ENCODE measurements around the gene SLC29A1. TPM values are rescaled to one million over a fixed set of nuclear protein-coding genes. Genes with fewer than 3 reads are reported as not detected.

Gene SLC29A1
- polyA plus RNA-seq, 1 experiment, result 34.1 TPM

DNA sequence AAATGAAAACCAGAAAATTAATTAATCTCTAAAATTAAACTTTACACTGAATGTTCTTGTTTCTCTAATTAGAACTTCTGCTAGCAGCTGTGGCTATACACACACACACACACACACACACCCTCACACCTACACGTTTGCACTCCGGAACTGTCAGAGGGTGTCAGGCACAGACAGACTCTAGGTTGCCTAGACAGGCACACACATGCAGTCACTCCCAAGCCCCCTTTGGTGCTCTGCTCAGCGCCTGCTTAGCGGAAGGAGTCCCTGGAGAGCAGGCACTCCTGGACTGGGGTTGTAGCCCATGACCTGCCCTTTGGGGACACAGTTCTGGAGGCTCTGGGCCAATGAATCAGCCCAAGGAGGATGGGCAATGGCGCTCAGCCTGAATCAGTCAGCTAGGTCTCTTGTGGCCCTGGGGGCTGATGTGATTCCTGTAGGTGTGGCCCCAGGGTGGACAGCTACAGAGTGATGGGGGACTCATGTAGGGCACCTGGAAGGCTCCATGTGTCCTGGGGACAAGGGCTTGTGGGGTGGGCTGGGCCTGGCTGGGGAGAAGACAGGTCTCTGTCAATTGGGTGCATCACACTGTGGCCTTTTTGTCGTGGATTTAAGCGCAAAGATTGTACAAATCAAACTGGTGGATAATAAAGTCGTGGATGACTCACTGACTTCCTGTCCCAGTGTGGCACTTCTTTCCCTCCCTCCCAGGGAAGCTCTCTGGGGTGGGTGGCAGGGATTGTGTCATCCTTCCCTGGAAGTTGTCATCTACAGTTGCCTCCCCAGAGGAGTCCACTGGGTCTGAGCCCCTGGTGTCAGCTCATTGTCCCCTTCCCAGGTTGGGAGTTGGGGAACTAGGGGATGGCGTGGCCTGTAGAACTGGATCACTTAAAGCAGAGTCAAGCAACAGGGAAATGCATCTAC lies 55.6 kb downstream of the SLC29A1 start:
- ChIA-PET POLR2A (no interaction called here), CTCF (interaction anchor here (1.1 to 3.1 kb wide), 3 partner anchors 10 to 59 kb away, joined by 4 to 16 read pairs (median 6); no protein-coding TSS in a partner anchor)
- no peak for DNase-seq (ENCODE audit: low read depth)
- TF ChIP-seq, protein P1, sequence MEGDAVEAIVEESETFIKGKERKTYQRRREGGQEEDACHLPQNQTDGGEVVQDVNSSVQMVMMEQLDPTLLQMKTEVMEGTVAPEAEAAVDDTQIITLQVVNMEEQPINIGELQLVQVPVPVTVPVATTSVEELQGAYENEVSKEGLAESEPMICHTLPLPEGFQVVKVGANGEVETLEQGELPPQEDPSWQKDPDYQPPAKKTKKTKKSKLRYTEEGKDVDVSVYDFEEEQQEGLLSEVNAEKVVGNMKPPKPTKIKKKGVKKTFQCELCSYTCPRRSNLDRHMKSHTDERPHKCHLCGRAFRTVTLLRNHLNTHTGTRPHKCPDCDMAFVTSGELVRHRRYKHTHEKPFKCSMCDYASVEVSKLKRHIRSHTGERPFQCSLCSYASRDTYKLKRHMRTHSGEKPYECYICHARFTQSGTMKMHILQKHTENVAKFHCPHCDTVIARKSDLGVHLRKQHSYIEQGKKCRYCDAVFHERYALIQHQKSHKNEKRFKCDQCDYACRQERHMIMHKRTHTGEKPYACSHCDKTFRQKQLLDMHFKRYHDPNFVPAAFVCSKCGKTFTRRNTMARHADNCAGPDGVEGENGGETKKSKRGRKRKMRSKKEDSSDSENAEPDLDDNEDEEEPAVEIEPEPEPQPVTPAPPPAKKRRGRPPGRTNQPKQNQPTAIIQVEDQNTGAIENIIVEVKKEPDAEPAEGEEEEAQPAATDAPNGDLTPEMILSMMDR (IDR thresholded peaks at IDR 0.05; ENCODE audit: insufficient read depth, low read depth, low read length), result no peak
- H3K36me3 ChIP-seq (ENCODE audit: control insufficient read depth, insufficient read depth, low read length), result no peaks in the 10 kb centered on the region
- H3K27me3 ChIP-seq (ENCODE audit: control insufficient read depth, insufficient read depth, low read length), result peaks cover 8% of the 10 kb centered on the region
- no peak overlapping the region for H3K4me3 ChIP-seq (ENCODE audit: low read depth, low read length)

Small RNA genes within 50 kb of the gene (small RNA-seq; reads per million reads assigned to genes)
- gene RN7SL811P (ENCODE audit: insufficient read length, low read depth, low replicate concordance), result not detected

Other genes with a start within 250 kb of the SLC29A1 start
- 58.4 TPM in 2 replicates for gene MRPL14, start 96.1 kb upstream of the SLC29A1 start, polyA plus RNA-seq (2011; rRNA removed)
- 34.1 and 56.5 TPM in 2 replicates for gene TMEM63B, start 96.0 kb upstream of the SLC29A1 start, polyA plus RNA-seq (2011; rRNA removed)
- gene CAPN11, start 64.8 kb upstream of the SLC29A1 start, polyA plus RNA-seq (2011; rRNA removed), result 0.04 TPM in 1 of 2 replicates, not detected in the other
- not detected in 2 replicates for gene MYMX, start 6.7 kb upstream of the SLC29A1 start, polyA plus RNA-seq (2011; rRNA removed)
- 578 and 615 TPM in 2 replicates for gene HSP90AB1, start 23.5 kb downstream of the SLC29A1 start, polyA plus RNA-seq (2011; rRNA removed)
- 104 and 145 TPM in 2 replicates for gene SLC35B2, start 33.9 kb downstream of the SLC29A1 start, polyA plus RNA-seq (2011; rRNA removed)
- 6.2 and 8.0 TPM in 2 replicates for gene NFKBIE, start 42.0 kb downstream of the SLC29A1 start, polyA plus RNA-seq (2011; rRNA removed)
- gene TMEM151B, start 46.9 kb downstream of the SLC29A1 start, polyA plus RNA-seq (2011; rRNA removed), result not detected in 2 replicates
- 4.5 and 7.3 TPM in 2 replicates for gene AARS2, start 89.8 kb downstream of the SLC29A1 start, polyA plus RNA-seq (2011; rRNA removed)
- not detected in 2 replicates for gene SPATS1, start 119.1 kb downstream of the SLC29A1 start, polyA plus RNA-seq (2011; rRNA removed)
- gene CDC5L, start 164.1 kb downstream of the SLC29A1 start, polyA plus RNA-seq (2011; rRNA removed), result 7.6 and 13.4 TPM in 2 replicates

Measured in BJ (cell line).